WI38 (cell line): ENCODE data around the gene GPATCH8.

Source experiments
- H3K4me3 ChIP-seq: 2 replicates; pipeline ENCODE4 v1.5.1; 2011; ENCODE audit warnings: low read depth, mild to moderate bottlenecking, control low read depth, low read length
- CTCF ChIP-seq: IDR thresholded peaks from 2 replicates; pipeline ENCODE4 v1.5.1; 2012; ENCODE audit warnings: low read depth, mild to moderate bottlenecking, control low read depth, low read length

Gene GPATCH8

GRCh38 chr17:44353672-44354331 lies 149.4 kb downstream of the GPATCH8 start:
- TF ChIP-seq CTCF, result no peak
- no peak overlapping the region for H3K4me3 ChIP-seq

GRCh38 chr17:44352828-44353671 lies 150.2 kb downstream of the GPATCH8 start:
- no peak overlapping the region for H3K4me3 ChIP-seq

GRCh38 chr17:44351961-44352827 lies 151.0 kb downstream of the GPATCH8 start:
- no peak for TF ChIP-seq CTCF
- H3K4me3 ChIP-seq, result no peak overlapping the region

More at GRCh38 chr17:44352828-44353671, 150.2 kb downstream of the GPATCH8 start:
- no peak for TF ChIP-seq CTCF

GRCh38 chr17:44351464-44351863 lies 151.7 kb downstream of the GPATCH8 start:
- TF ChIP-seq CTCF, result no peak
- H3K4me3 ChIP-seq, result no peak overlapping the region

GRCh38 chr17:44350733-44351226 lies 152.4 kb downstream of the GPATCH8 start:
- no peak overlapping the region for H3K4me3 ChIP-seq
- TF ChIP-seq CTCF, result peak; percentile 92

GRCh38 chr17:44349553-44350070 lies 153.6 kb downstream of the GPATCH8 start:
- H3K4me3 ChIP-seq, result no peak overlapping the region
- no peak for TF ChIP-seq CTCF
